ENCODE data around the gene PHTF2.

PHTF2 gene

DNA sequence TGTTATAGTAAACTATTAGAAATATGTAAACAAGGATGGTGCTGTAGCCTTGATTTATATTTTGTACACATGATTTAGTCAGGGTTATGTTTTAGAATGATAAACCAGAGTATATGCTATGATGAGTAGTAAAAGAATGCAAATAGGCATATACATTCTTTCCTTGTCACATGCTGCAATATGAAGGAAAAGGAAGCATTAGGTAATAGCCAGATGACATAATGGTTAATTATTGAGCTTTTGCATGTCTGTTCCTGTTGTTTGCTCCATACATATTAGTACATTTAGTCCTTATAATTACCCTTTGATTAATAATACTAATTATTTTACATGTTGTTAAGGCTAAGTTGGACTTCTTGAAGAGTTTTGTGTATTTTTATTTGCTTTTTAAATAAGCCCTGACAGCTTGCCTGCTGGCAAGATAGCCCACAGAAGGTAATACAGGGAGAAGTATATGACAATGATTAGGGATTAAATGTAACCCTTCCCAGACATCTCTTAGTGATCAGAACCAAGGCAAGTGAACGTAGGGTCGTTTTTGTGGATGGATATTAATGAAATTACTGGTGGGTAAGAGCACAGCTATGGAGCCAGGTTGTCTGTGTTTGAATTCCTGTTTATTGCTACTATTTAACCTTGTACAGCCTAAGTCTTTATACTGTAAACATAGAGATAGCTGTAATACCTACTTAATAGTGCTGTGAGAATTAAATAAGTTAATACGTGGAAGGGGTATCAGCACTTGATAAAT, 68.4 kb downstream of the PHTF2 start:
- TF ChIP-seq FOXP2 (optimal IDR thresholded peaks at IDR 0.05; ENCODE audit: borderline replicate concordance, extremely low read depth, extremely low read length, insufficient read depth) (no peak), TAF1 (IDR thresholded peaks at IDR 0.05; ENCODE audit: borderline replicate concordance, insufficient read depth, low read length) (no peak), SIN3A (IDR thresholded peaks at IDR 0.05; ENCODE audit: borderline replicate concordance, insufficient read depth, low read length) (no peak), POLR2AphosphoS5 (IDR thresholded peaks at IDR 0.05; ENCODE audit: low read depth, low read length) (no peak)
- TF ChIP-seq, protein P1, sequence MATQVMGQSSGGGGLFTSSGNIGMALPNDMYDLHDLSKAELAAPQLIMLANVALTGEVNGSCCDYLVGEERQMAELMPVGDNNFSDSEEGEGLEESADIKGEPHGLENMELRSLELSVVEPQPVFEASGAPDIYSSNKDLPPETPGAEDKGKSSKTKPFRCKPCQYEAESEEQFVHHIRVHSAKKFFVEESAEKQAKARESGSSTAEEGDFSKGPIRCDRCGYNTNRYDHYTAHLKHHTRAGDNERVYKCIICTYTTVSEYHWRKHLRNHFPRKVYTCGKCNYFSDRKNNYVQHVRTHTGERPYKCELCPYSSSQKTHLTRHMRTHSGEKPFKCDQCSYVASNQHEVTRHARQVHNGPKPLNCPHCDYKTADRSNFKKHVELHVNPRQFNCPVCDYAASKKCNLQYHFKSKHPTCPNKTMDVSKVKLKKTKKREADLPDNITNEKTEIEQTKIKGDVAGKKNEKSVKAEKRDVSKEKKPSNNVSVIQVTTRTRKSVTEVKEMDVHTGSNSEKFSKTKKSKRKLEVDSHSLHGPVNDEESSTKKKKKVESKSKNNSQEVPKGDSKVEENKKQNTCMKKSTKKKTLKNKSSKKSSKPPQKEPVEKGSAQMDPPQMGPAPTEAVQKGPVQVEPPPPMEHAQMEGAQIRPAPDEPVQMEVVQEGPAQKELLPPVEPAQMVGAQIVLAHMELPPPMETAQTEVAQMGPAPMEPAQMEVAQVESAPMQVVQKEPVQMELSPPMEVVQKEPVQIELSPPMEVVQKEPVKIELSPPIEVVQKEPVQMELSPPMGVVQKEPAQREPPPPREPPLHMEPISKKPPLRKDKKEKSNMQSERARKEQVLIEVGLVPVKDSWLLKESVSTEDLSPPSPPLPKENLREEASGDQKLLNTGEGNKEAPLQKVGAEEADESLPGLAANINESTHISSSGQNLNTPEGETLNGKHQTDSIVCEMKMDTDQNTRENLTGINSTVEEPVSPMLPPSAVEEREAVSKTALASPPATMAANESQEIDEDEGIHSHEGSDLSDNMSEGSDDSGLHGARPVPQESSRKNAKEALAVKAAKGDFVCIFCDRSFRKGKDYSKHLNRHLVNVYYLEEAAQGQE (IDR thresholded peaks at IDR 0.05; ENCODE audit: insufficient read depth in 1 of 2, low read depth in 2 of 2, low read length in 2 of 2): no peak

DNA sequence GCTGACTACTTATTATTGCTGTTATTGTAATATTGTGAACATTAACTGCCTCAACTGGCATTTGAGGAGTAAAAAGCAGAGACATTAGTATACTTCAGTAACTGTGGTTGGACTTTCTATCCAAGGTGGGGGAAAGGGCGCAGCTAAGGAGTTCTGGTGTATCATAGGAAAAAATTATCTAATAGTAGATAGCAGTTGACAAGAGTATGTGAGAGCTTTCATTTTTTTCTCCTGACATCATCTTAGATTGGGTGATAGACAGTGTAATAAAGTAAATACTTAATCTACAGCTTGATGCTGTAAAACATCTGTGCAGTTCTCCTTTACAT, 68.9 kb downstream of the PHTF2 start:
- TF ChIP-seq FOXP2 (optimal IDR thresholded peaks at IDR 0.05; ENCODE audit: borderline replicate concordance, extremely low read depth, extremely low read length, insufficient read depth): no peak

- TF ChIP-seq FOXP2 (optimal IDR thresholded peaks at IDR 0.05; ENCODE audit: borderline replicate concordance, extremely low read depth, extremely low read length, insufficient read depth): no peak
- TF ChIP-seq SIN3A (IDR thresholded peaks at IDR 0.05; ENCODE audit: borderline replicate concordance, insufficient read depth, low read length): no peak
- TF ChIP-seq, protein P1 (IDR thresholded peaks at IDR 0.05; ENCODE audit: insufficient read depth in 1 of 2, low read depth in 2 of 2, low read length in 2 of 2): no peak
- TF ChIP-seq POLR2AphosphoS5 (IDR thresholded peaks at IDR 0.05; ENCODE audit: low read depth, low read length): no peak
- no peak for TF ChIP-seq TAF1 (IDR thresholded peaks at IDR 0.05; ENCODE audit: borderline replicate concordance, insufficient read depth, low read length)
Measured at GRCh38 chr7:77877791-77878190, 79.2 kb downstream of the PHTF2 start.

GRCh38 chr7:77878500-77878899, 79.9 kb downstream of the PHTF2 start:
- TF ChIP-seq TAF1 (IDR thresholded peaks at IDR 0.05; ENCODE audit: borderline replicate concordance, insufficient read depth, low read length) (no peak), SIN3A (IDR thresholded peaks at IDR 0.05; ENCODE audit: borderline replicate concordance, insufficient read depth, low read length) (no peak), FOXP2 (optimal IDR thresholded peaks at IDR 0.05; ENCODE audit: borderline replicate concordance, extremely low read depth, extremely low read length, insufficient read depth) (no peak), POLR2AphosphoS5 (IDR thresholded peaks at IDR 0.05; ENCODE audit: low read depth, low read length) (no peak)
- TF ChIP-seq, protein P1 (IDR thresholded peaks at IDR 0.05; ENCODE audit: insufficient read depth in 1 of 2, low read depth in 2 of 2, low read length in 2 of 2): no peak

DNA sequence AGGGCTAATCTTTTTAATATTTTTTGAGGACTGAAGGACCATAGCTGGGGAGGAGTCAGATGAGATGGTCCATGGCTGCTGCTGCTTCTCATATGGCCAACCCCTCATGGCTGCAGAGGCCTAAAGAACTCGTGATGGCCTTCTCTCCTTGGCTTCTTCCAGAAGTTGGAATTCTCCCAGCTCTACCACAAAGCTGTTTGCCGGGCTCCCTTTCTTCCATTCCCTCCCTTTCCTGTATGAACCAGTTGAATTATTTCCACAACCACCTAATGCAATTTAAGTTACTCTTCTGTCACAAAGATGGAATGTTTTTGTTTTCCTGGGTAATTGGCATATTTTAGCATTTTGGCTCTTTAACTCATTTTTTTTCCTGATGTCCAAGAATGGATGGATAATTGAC, 80.7 kb downstream of the PHTF2 start:
- TF ChIP-seq FOXP2 (optimal IDR thresholded peaks at IDR 0.05; ENCODE audit: borderline replicate concordance, extremely low read depth, extremely low read length, insufficient read depth): no peak
- TF ChIP-seq SIN3A (IDR thresholded peaks at IDR 0.05; ENCODE audit: borderline replicate concordance, insufficient read depth, low read length): no peak
- no peak for TF ChIP-seq TAF1 (IDR thresholded peaks at IDR 0.05; ENCODE audit: borderline replicate concordance, insufficient read depth, low read length)
- TF ChIP-seq, protein P1 (IDR thresholded peaks at IDR 0.05; ENCODE audit: insufficient read depth in 1 of 2, low read depth in 2 of 2, low read length in 2 of 2): no peak
- TF ChIP-seq POLR2AphosphoS5 (IDR thresholded peaks at IDR 0.05; ENCODE audit: low read depth, low read length): no peak

Measured in PFSK-1 (cell line).